Mesodermal cell (in vitro differentiated cells): Measurements from ENCODE around the gene CD36.

Experiments
- H3K27ac ChIP-seq: 2 replicates; pipeline ENCODE4 v1.7.0; 2013; ENCODE audit warnings: mild to moderate bottlenecking, low read depth, low read length, moderate library complexity; ENCODE audit not compliant: severe bottlenecking
- H3K36me3 ChIP-seq: 2 replicates; pipeline ENCODE4 v1.7.1; 2013; ENCODE audit warnings: mild to moderate bottlenecking, low read length, moderate library complexity; ENCODE audit not compliant: control insufficient read depth, insufficient read depth
- H3K4me1 ChIP-seq: one replicate; pipeline ENCODE4 v1.7.1; 2013; ENCODE audit warnings: mild to moderate bottlenecking, low read length; ENCODE audit not compliant: insufficient read depth, control insufficient read depth, poor library complexity, severe bottlenecking
- H3K4me3 ChIP-seq: 2 replicates; pipeline ENCODE4 v1.7.0; 2013; ENCODE audit warnings: low read length, control low read depth, mild to moderate bottlenecking; ENCODE audit not compliant: insufficient read depth, poor library complexity, severe bottlenecking; ENCODE audit errors: extremely low read depth
- H3K9me3 ChIP-seq: 2 replicates; pipeline ENCODE4 v1.7.1; 2013; ENCODE audit warnings: mild to moderate bottlenecking, low read length, moderate library complexity; ENCODE audit not compliant: control insufficient read depth
- WGBS, 2 experiments: methylation state at CpG; one replicate each; pipeline ENCODE4 v1.1.5; 2013; ENCODE audit warnings: missing lambda C conversion rate in 2 of 2; ENCODE audit not compliant: insufficient coverage in 2 of 2; 5-methylcytosine and 5-hydroxymethylcytosine counted together

Gene CD36

GRCh38 chr7:80607136-80607535 lies 31.3 kb upstream of the CD36 start:
- no peak overlapping the region for H3K27ac ChIP-seq
- WGBS, 2 experiments: no CpG with 5 or more reads among the region's 1 CpG
- no peaks in the 10 kb centered on the region for H3K4me1 ChIP-seq
- no peak overlapping the region for H3K4me3 ChIP-seq
- no peaks in the 10 kb centered on the region for H3K9me3 ChIP-seq
- H3K36me3 ChIP-seq: no peaks in the 10 kb centered on the region

- no peak overlapping the region for H3K27ac ChIP-seq
- H3K9me3 ChIP-seq: no peaks in the 10 kb centered on the region
- H3K4me1 ChIP-seq: no peaks in the 10 kb centered on the region
- no peak overlapping the region for H3K4me3 ChIP-seq
- no peaks in the 10 kb centered on the region for H3K36me3 ChIP-seq
Observed at GRCh38 chr7:80608336-80608735, 30.1 kb upstream of the CD36 start.

GRCh38 chr7:80609751-80610150 lies 28.7 kb upstream of the CD36 start:
- 73 to 91% methylated on average over 1 of the region's 1 CpG for WGBS, 2 experiments
- H3K9me3 ChIP-seq: no peaks in the 10 kb centered on the region
- H3K4me3 ChIP-seq: no peak overlapping the region
- H3K4me1 ChIP-seq: no peaks in the 10 kb centered on the region
- H3K27ac ChIP-seq: no peak overlapping the region
- no peaks in the 10 kb centered on the region for H3K36me3 ChIP-seq

- Histone ChIP-seq H3K36me3 (no peaks in the 10 kb centered on the region), H3K4me3 (no peak overlapping the region), H3K4me1 (no peaks in the 10 kb centered on the region), H3K9me3 (no peaks in the 10 kb centered on the region), H3K27ac (no peak overlapping the region)
- WGBS, 2 experiments: 94% methylated on average over 3 of the region's 3 CpGs
Observed at GRCh38 chr7:80611353-80611752, 27.1 kb upstream of the CD36 start.

GRCh38 chr7:80611779-80612178 lies 26.7 kb upstream of the CD36 start:
- no peaks in the 10 kb centered on the region for H3K4me1 ChIP-seq
- H3K9me3 ChIP-seq: no peaks in the 10 kb centered on the region
- H3K36me3 ChIP-seq: no peaks in the 10 kb centered on the region
- no peak overlapping the region for H3K27ac ChIP-seq
- WGBS, 2 experiments: no CpG with 5 or more reads among the region's 2 CpGs
- no peak overlapping the region for H3K4me3 ChIP-seq

GRCh38 chr7:80612880-80613279 lies 25.6 kb upstream of the CD36 start:
- Histone ChIP-seq H3K36me3 (no peaks in the 10 kb centered on the region), H3K27ac (no peak overlapping the region), H3K4me1 (no peaks in the 10 kb centered on the region), H3K4me3 (no peak overlapping the region), H3K9me3 (no peaks in the 10 kb centered on the region)

GRCh38 chr7:80613519-80613918 lies 24.9 kb upstream of the CD36 start:
- Histone ChIP-seq H3K4me3 (no peak overlapping the region), H3K27ac (no peak overlapping the region), H3K9me3 (no peaks in the 10 kb centered on the region), H3K36me3 (no peaks in the 10 kb centered on the region), H3K4me1 (no peaks in the 10 kb centered on the region)
- WGBS, 2 experiments: 80 to 100% methylated on average over 1 of the region's 1 CpG

GRCh38 chr7:80614851-80615271 lies 23.6 kb upstream of the CD36 start:
- Histone ChIP-seq H3K36me3 (no peaks in the 10 kb centered on the region), H3K27ac (peak overlapping the region; percentile 13), H3K9me3 (peaks cover 4% of the 10 kb centered on the region), H3K4me3 (no peak overlapping the region), H3K4me1 (no peaks in the 10 kb centered on the region)
- WGBS, 2 experiments: 70 to 84% methylated on average over 4 of the region's 5 CpGs

- H3K36me3 ChIP-seq: no peaks in the 10 kb centered on the region
- H3K9me3 ChIP-seq: peaks cover 4% of the 10 kb centered on the region
- no peak overlapping the region for H3K27ac ChIP-seq
- WGBS, 2 experiments: no CpG with 5 or more reads among the region's 1 CpG
- H3K4me1 ChIP-seq: no peaks in the 10 kb centered on the region
- H3K4me3 ChIP-seq: no peak overlapping the region
Observed at GRCh38 chr7:80618096-80618495, 20.3 kb upstream of the CD36 start.

GRCh38 chr7:80619741-80620140 lies 18.7 kb upstream of the CD36 start:
- Histone ChIP-seq H3K4me3 (no peak overlapping the region), H3K27ac (no peak overlapping the region), H3K9me3 (peaks cover 4% of the 10 kb centered on the region), H3K4me1 (no peaks in the 10 kb centered on the region), H3K36me3 (no peaks in the 10 kb centered on the region)

- no CpG with 5 or more reads among the region's 1 CpG for WGBS, 2 experiments
- no peak overlapping the region for H3K4me3 ChIP-seq
- H3K9me3 ChIP-seq: peaks cover 4% of the 10 kb centered on the region
- no peaks in the 10 kb centered on the region for H3K4me1 ChIP-seq
- H3K27ac ChIP-seq: no peak overlapping the region
- H3K36me3 ChIP-seq: no peaks in the 10 kb centered on the region
Observed at GRCh38 chr7:80622541-80622940, 15.9 kb upstream of the CD36 start.
